H1 (cell line): Measurements from ENCODE around the gene DTNB. TPM values are rescaled to one million over a fixed set of nuclear protein-coding genes. Genes with fewer than 3 reads are reported as not detected.

Source experiments
- CTCF ChIA-PET: fragments of 300-600 bp; sonication (Branson Sonifier 250); formaldehyde crosslinking; loops from one replicate; lab custom pipeline; 2021; ENCODE audit not compliant: partially characterized antibody; lab: Charles Lee
- POLR2A ChIA-PET: fragments of 300-600 bp; sonication (Branson Sonifier 250); formaldehyde crosslinking; loops from one replicate; lab custom pipeline; 2021; ENCODE audit warnings: inconsistent platforms; ENCODE audit not compliant: partially characterized antibody; lab: Charles Lee
- DNase-seq, 2 experiments: peaks; one replicate each; pipeline versions ENCODE4 v3.0.0 to v3.0.0-alpha.2; 2010 to 2022; ENCODE audit warnings: low spot score in 2 of 2, low read depth in 1 of 2, mixed read lengths in 1 of 2
- FAIRE-seq: peaks from 2 replicates; lab custom pipeline; 2011; peaks lifted over from hg19 to GRCh38; lab: Jason Lieb, UNC
- H2AFZ ChIP-seq: 2 replicates; pipeline ENCODE4 v1.8.1; 2012; ENCODE audit warnings: low read length, inconsistent platforms
- H2AK5ac ChIP-seq: 2 replicates; pipeline ENCODE4 v1.6.1; 2013; ENCODE audit warnings: low read depth, low read length
- H2BK120ac ChIP-seq: replicated peaks from 2 replicates; pipeline ENCODE3; 2013; ENCODE audit warnings: low read depth, low read length, inconsistent platforms
- H2BK12ac ChIP-seq: 2 replicates; pipeline ENCODE4 v1.6.1; 2013; ENCODE audit warnings: low read depth, low read length
- H2BK15ac ChIP-seq: 2 replicates; pipeline ENCODE4 v1.6.1; 2013; ENCODE audit warnings: low read length
- H2BK20ac ChIP-seq: 2 replicates; pipeline ENCODE4 v1.6.1; 2013; ENCODE audit warnings: low read length
- H2BK5ac ChIP-seq: 2 replicates; pipeline ENCODE4 v1.6.1; 2013; ENCODE audit warnings: low read depth, low read length
- H3K14ac ChIP-seq: 2 replicates; pipeline ENCODE4 v1.6.1; 2013; ENCODE audit warnings: inconsistent platforms; ENCODE audit not compliant: insufficient read length
- H3K18ac ChIP-seq: 2 replicates; pipeline ENCODE4 v1.6.1; 2013; ENCODE audit warnings: low read length; ENCODE audit errors: extremely low read depth
- H3K23ac ChIP-seq: 2 replicates; pipeline ENCODE4 v1.6.1; 2013; ENCODE audit warnings: inconsistent platforms; ENCODE audit not compliant: insufficient read length
- H3K23me2 ChIP-seq: 2 replicates; pipeline ENCODE4 v1.6.1; 2013; ENCODE audit warnings: low read depth, low read length
- H3K27ac ChIP-seq: 2 replicates; pipeline ENCODE4 v1.6.1; 2011; ENCODE audit warnings: low read depth, low read length, inconsistent platforms
- H3K27me3 ChIP-seq, 4 experiments: replicated peaks in 1 of 4; 1 replicate in 1 of 4; 2 replicates in 3 of 4; pipeline versions ENCODE4 v1.6.1 to v1.8.1; 2011 to 2013; ENCODE audit warnings: low read length in 3 of 4, mild to moderate bottlenecking in 3 of 4, inconsistent platforms in 2 of 4, mixed read lengths in 2 of 4, moderate library complexity in 1 of 4; ENCODE audit not compliant: control insufficient read depth in 3 of 4, insufficient read depth in 3 of 4; ENCODE audit errors: extremely low read depth in 1 of 4
- H3K36me3 ChIP-seq, 4 experiments: 2 replicates each; pipeline versions ENCODE4 v1.6.1 to v1.8.1; 2011 to 2013; ENCODE audit warnings: mild to moderate bottlenecking in 4 of 4, low read length in 3 of 4, moderate library complexity in 2 of 4, control low read depth in 1 of 4, inconsistent platforms in 1 of 4; ENCODE audit not compliant: insufficient read depth in 4 of 4, control insufficient read depth in 2 of 4
- H3K4ac ChIP-seq: replicated peaks from 2 replicates; pipeline ENCODE3; 2013; ENCODE audit warnings: low read length, low read depth, mixed read lengths, inconsistent platforms; ENCODE audit not compliant: insufficient read length
- H3K4me1 ChIP-seq, 4 experiments: replicated peaks in 1 of 4; 1 replicate in 1 of 4; 2 replicates in 3 of 4; pipeline versions ENCODE4 v1.6.1 to v1.8.1; 2011 to 2013; ENCODE audit warnings: low read length in 3 of 4, inconsistent platforms in 2 of 4, mixed read lengths in 1 of 4; ENCODE audit not compliant: insufficient read depth in 4 of 4, control insufficient read depth in 3 of 4
- H3K4me2 ChIP-seq, 2 experiments: 2 replicates each; pipeline versions ENCODE4 v1.6.1 to v1.8.1; 2011 to 2013; ENCODE audit warnings: low read depth in 2 of 2, low read length in 2 of 2, control low read depth in 1 of 2, inconsistent platforms in 1 of 2, mild to moderate bottlenecking in 1 of 2; ENCODE audit not compliant: insufficient read depth in 1 of 2
- H3K4me3 ChIP-seq, 4 experiments: fragments of 200-600, 300-600 bp in 1 of 4; sonication (generic), shearing (Covaris generic), sonication (Bioruptor Twin) in 1 of 4; 2 replicates each; pipeline versions ENCODE4 v1.5.1 to v1.8.1; 2011 to 2016; ENCODE audit warnings: low read length in 4 of 4, low read depth in 3 of 4, control low read depth in 2 of 4, inconsistent platforms in 2 of 4, mild to moderate bottlenecking in 2 of 4, mixed read lengths in 1 of 4, moderate library complexity in 1 of 4; ENCODE audit not compliant: insufficient read depth in 2 of 4; ENCODE audit errors: extremely low read depth in 1 of 4
- H3K56ac ChIP-seq: replicated peaks from 2 replicates; pipeline ENCODE3; 2013; ENCODE audit warnings: low read depth, mild to moderate bottlenecking, mixed read lengths, low read length, inconsistent platforms; ENCODE audit not compliant: insufficient read length
- H3K79me1 ChIP-seq: 2 replicates; pipeline ENCODE4 v1.6.1; 2013; ENCODE audit warnings: low read depth, low read length, control low read depth
- H3K79me2 ChIP-seq, 2 experiments: 2 replicates each; pipeline versions ENCODE4 v1.6.1 to v1.8.1; 2012 to 2013; ENCODE audit warnings: low read length in 2 of 2, mild to moderate bottlenecking in 2 of 2, inconsistent platforms in 1 of 2; ENCODE audit not compliant: insufficient read depth in 2 of 2, control insufficient read depth in 1 of 2
- H3K9ac ChIP-seq, 4 experiments: replicated peaks in 1 of 4; 1 replicate in 1 of 4; 2 replicates in 3 of 4; pipeline versions ENCODE4 v1.6.1 to v1.8.1; 2011 to 2013; ENCODE audit warnings: low read depth in 3 of 4, low read length in 3 of 4, control low read depth in 2 of 4, mild to moderate bottlenecking in 2 of 4, moderate library complexity in 2 of 4, inconsistent platforms in 1 of 4; ENCODE audit errors: extremely low read depth in 1 of 4
- H3K9me3 ChIP-seq, 2 experiments: 2 replicates each; pipeline versions ENCODE4 v1.6.1 to v1.8.1; 2012 to 2013; ENCODE audit warnings: mild to moderate bottlenecking in 2 of 2, moderate library complexity in 2 of 2, control low read depth in 1 of 2, inconsistent platforms in 1 of 2, low read depth in 1 of 2, low read length in 1 of 2, mixed read lengths in 1 of 2; ENCODE audit not compliant: insufficient read depth in 2 of 2
- H4K20me1 ChIP-seq, 2 experiments: replicated peaks in 1 of 2; 2 replicates each; pipeline versions ENCODE3 to v1.8.1; 2011 to 2013; ENCODE audit warnings: inconsistent platforms in 2 of 2, low read length in 2 of 2, mild to moderate bottlenecking in 1 of 2; ENCODE audit not compliant: insufficient read depth in 2 of 2, control insufficient read depth in 1 of 2
- H4K5ac ChIP-seq: 2 replicates; pipeline ENCODE4 v1.6.1; 2013; ENCODE audit warnings: low read length, low read depth, mixed read lengths, inconsistent platforms; ENCODE audit not compliant: insufficient read length
- H4K8ac ChIP-seq: 2 replicates; pipeline ENCODE4 v1.8.0; 2013; ENCODE audit warnings: mild to moderate bottlenecking, moderate library complexity, low read length, inconsistent platforms; ENCODE audit not compliant: insufficient read depth; ENCODE audit errors: extremely low read depth
- H4K91ac ChIP-seq: replicated peaks from 2 replicates; pipeline ENCODE3; 2013; ENCODE audit warnings: low read length, mixed read lengths, inconsistent platforms; ENCODE audit not compliant: insufficient read length
- HDAC2 ChIP-seq, 2 experiments: fragments of 300-600 bp in 1 of 2; sonication (generic) in 1 of 2; IDR thresholded peaks; 2 replicates each; pipeline ENCODE4 v1.6.1; 2011 to 2012; ENCODE audit warnings: low read depth in 2 of 2, low read length in 2 of 2, mild to moderate bottlenecking in 2 of 2, moderate library complexity in 2 of 2, borderline replicate concordance in 1 of 2, inconsistent platforms in 1 of 2
- WGBS, 2 experiments: shearing (Covaris generic) in 1 of 2; methylation state at CpG; one replicate each; pipeline versions ENCODE4 v1.1.6 to v1.1.7; 2013 to 2015; ENCODE audit warnings: low lambda C conversion rate in 2 of 2, mixed read lengths in 2 of 2, inconsistent platforms in 1 of 2, low coverage in 1 of 2, missing lambda C conversion rate in 1 of 2; ENCODE audit not compliant: insufficient replicate concordance in 2 of 2, insufficient coverage in 1 of 2, insufficient read length in 1 of 2; ENCODE audit errors: extremely low coverage in 1 of 2, missing lambda C conversion rate in 1 of 2; 5-methylcytosine and 5-hydroxymethylcytosine counted together
- polyA plus RNA-seq, 7 experiments: library from polyadenylated mRNA; depleted of rRNA in 3 of 7; stranded (reverse) in 5 of 7; unstranded in 2 of 7; fragments of >200 nt in 5 of 7; fragments of 200-250 nt in 2 of 7; gene quantifications; 1 replicate in 5 of 7; 2 replicates in 1 of 7; 4 replicates in 1 of 7; pipeline versions ENCODE4 v1.2.1 to v1.2.3, GENCODE V29; 2011 to 2013; ENCODE audit warnings: missing spikeins in 2 of 7, mixed read lengths in 2 of 7
- total RNA-seq: library from RNA; stranded (reverse); fragmentation: NEBNext Ultra II Directional; extraction: Animal tissue kit (Norgen Biotek cat#: 25700); gene quantifications from 2 replicates; pipeline ENCODE4 v1.2.1, GENCODE V29; 2021

Gene DTNB
- total and polyA plus RNA-seq, 2 of the 8 experiments (the other 6 are each of a cell fraction or from before 2014, with no cell fraction given) = 39.6 to 49.5 TPM

GRCh38 chr2:25682082-25682481 is 8.7 kb upstream of the DTNB start:
- Histone ChIP-seq H3K9ac (no peak overlapping the region), H2BK15ac (no peak overlapping the region), H3K9me3 (no peaks in the 10 kb centered on the region), H3K4me3 (no peak overlapping the region), H3K27ac (no peak overlapping the region), H4K8ac (no peak overlapping the region), H4K5ac (no peak overlapping the region), H3K79me2 (no peaks in the 10 kb centered on the region), H3K56ac (no peak overlapping the region), H2BK12ac (no peak overlapping the region), H3K14ac (no peak overlapping the region), H2BK120ac (no peak overlapping the region), H3K23ac (no peak overlapping the region), H3K23me2 (no peaks in the 10 kb centered on the region), H3K4ac (no peak overlapping the region), H2BK5ac (no peak overlapping the region), H4K20me1 (no peaks in the 10 kb centered on the region), H2BK20ac (no peak overlapping the region), H2AK5ac (no peak overlapping the region), H4K91ac (no peak overlapping the region), H3K4me1 (no peaks in the 10 kb centered on the region), H2AFZ (no peak overlapping the region), H3K18ac (no peak overlapping the region), H3K4me2 (no peak overlapping the region), H3K79me1 (no peaks in the 10 kb centered on the region), H3K36me3 (no peaks in the 10 kb centered on the region), H3K27me3 (no peaks in the 10 kb centered on the region)
- no peak for DNase-seq
- FAIRE-seq = no peak
- 87% methylated on average over 4 of the region's 4 CpGs; no CpG with 5 or more reads in 1 of the 2 experiments for WGBS, 2 experiments
- ChIA-PET CTCF (interaction anchor here (3.0 kb wide), 1 partner anchor 17 kb away, joined by 9 read pairs; no protein-coding TSS in a partner anchor), POLR2A (interaction anchor here (1.3 to 1.5 kb wide), 2 partner anchors 9 to 17 kb away, joined by 3 to 4 read pairs; partner anchors contain the start of gene DTNB)
- no peak for TF ChIP-seq HDAC2 (IDR thresholded peaks at IDR 0.05; ENCODE audit: borderline replicate concordance in 1 of 2, low read depth in 2 of 2, low read length in 2 of 2)
